HG03139 (cell line): ENCODE results near the gene ADAMTS2.

Experiments used
- ATAC-seq: cut with Tn5 transposase; IDR thresholded peaks from one replicate; pipeline ENCODE4 v1.9.1; 2021; ENCODE audit not compliant: unreplicated experiment

Gene ADAMTS2

DNA sequence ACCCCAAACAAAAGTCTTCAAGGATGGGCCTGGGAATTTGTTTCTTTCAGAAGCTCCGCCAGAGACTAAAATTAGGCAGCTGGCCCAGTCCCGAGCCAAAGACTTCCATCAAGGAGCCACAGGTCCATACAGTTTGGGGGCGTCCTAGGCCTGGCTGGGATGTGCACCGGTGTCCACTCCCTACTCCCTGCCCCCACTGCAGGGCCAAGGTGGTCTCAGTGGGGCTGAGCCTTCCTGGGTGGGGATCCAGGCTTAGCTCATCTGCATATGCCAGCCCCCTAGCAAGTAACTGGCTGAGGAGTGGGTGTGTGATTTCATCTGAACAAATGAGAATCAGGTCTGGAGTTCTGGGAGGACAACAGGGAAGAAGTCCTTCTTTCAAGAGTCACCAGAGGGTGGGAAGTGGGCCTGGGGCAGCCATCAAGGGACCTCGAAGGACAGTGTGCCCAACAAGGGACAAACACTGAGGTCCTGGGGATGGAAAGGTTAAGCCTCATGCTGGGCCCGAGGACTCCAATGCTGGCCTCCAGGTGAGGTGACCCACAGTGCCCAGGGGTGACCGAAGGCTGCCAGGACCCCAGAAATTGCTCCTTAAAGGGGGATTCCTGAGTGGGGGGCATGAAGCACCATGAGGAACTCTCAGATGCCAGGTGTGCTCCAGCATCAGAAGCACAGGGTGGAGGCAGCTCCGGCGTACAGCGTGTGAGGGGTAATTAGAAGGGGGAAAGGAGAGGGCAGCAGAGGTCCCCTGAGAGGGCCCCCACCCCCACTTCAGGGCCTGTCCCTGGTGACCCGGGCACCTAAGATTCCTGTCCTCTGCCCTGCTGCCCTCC is 193.8 kb downstream of the ADAMTS2 start:
- ATAC-seq, result no peak

DNA sequence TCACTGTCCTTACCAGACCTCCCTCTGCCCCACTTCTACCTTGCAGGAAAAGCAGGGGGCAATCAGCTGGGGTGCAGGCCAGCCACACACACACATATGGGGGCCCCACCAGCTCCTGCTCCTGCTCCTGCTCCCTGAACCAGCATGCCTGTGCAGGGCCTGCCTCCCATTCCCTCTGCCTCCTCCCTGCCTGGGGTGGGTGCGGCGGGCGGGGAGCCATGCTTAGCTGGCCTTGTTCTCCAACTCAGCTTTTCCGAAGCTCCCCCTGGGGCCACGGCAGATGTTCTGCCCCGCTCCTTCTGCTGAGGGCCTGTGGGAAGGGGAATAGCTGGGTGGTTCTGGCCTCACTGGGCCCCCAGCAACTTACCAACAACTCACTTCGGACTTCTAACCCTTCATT is 195.2 kb downstream of the ADAMTS2 start:
- ATAC-seq, result no peak

DNA sequence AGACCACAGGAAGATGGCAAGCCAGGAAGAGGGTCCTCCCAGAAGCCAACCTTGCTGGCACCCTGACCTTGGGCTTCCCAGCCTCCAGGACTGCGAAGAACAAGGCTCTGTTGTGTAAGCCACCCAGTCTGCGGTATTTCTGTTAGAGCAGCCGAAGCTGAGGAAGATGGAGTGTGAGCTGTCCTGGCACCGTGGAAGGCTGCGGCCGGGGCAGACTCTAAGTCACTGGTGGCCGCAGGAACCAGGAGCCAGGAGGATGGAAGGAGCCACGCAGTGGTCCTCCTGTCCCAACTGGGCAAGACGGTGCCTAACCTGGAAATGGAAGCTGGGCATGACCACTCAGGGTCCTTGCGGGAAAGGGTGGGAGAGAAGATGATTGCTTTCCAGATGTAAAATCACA is 196.0 kb downstream of the ADAMTS2 start:
- no peak for ATAC-seq

DNA sequence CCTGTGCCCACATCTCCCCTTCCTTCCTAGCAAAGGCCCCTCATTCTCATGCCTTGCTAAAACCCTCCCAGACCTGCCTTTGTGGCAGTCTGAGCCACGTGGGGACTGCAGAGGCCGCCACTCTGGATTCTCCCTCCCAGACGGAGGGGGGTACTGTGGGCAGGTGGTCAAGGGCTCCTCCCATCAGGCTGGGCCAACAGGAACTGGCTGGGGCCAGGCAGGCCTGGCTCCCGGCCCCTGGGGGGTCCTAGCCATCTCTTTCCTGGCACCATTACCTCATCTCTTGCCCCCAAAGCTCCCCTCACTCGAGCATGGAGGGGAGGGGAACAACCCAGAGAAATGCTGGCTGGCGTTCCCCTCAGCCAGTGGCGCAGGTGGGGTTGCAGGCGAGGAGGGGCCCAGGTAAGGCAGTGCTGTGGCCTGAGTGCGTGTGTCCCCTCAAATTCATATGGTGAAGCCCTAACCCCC is 196.5 kb downstream of the ADAMTS2 start:
- no peak for ATAC-seq

DNA sequence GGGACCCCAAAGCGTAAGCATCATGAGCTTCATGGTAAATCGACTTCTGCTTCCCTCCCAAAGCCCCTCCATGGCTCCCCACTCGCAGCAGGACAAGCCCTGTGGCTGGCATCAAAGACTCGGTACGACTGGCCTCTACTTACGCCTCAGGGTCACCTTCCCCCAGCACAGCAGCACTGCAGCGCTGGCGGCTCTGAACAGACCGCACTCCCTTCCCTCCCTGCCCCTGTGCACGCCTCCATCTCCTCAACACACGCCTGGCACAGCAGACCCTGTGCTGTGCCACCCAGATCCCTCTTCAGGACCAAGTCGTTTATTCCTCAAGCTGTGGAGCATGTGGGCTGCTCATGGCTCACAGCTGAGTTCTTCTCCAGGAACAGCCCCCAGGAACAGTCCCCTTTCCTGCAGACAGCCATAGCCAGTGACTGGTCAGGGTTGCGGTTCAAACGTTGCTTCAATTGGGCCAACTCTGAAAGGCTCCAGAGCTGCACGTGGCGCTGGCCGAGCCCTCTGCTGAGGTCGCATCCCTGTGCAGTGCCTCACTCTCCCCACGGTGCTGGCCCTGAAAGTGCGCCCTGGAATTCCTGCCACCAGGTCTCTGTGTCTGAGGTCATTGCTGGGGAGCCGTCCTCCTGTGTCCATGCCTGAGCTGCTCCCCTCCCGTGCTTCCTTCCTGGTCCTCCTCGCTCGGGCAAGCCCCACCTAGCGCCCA is 197.1 kb downstream of the ADAMTS2 start:
- ATAC-seq, result no peak

DNA sequence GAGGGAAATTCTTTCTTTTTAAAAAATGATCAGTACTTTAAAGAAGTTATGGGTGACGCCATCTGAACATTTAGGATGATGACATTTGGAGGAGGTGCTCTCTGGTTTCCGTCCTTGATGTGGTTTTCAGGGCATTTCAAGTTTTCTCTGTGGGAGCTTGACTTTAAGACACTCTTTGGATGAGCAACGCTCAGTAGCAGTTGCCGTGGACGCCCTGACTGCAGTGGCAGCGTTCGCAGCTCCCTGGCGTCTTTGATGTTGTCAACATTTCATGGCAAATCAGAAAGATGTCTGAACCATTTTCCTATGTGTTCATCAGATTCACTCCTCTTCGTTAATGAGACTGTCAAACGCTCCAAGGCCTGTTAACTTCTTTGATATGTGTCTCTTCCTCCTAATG is 199.0 kb downstream of the ADAMTS2 start:
- no peak for ATAC-seq

DNA sequence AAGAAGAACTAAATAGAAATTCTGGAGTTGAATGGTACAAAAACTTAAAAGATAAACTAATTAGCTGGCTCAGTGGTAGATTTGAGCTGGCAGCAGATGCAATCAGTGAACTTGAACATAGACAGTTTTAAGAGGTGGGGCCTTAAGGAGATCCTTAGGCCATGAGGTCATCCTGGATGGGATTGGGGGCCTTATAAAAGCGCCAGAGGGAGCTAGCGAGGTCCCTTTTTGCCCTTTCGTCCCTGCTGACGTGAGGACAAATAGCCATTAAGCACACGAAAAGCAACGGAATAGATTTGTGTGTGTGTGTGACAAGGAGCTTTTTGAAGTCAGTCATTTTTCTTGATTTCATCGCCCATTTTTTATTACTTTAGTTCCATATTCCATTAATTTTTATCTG is 201.8 kb downstream of the ADAMTS2 start:
- no peak for ATAC-seq

DNA sequence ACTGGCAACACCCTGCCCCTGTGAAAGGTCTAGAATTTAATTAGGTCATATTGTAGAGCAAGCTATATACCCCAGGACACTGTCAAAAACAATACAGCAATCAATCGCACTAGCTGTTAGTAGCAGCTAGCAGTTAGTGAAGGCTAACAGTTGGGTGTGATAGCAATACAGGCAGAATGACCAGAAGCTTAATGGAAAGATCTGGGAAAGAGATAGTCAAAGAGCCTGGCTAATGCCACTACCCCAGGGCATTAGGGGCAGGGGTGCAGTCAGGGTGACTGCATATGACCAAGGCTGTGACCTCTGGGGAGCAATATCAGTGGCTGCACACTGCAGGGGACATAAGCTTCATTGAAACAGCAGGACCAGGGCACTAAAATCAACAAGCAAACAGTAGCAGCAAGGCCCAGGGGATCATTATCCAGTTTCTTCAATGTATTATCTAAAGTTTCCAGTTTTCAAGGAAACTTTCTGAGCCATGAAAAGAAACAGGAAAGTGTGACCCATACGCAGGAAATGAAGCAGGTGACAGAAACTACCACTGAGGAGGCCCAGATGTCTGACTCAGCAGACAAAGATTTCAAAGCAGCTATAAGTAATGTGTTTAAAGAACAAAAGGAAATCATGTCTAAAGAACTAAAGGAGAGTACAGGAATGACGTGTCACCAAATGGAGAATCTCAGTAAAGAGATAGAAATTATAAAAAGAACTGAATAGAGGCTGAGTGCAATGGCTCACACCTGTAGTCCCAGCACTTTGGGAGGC is 202.6 kb downstream of the ADAMTS2 start:
- ATAC-seq, result no peak

DNA sequence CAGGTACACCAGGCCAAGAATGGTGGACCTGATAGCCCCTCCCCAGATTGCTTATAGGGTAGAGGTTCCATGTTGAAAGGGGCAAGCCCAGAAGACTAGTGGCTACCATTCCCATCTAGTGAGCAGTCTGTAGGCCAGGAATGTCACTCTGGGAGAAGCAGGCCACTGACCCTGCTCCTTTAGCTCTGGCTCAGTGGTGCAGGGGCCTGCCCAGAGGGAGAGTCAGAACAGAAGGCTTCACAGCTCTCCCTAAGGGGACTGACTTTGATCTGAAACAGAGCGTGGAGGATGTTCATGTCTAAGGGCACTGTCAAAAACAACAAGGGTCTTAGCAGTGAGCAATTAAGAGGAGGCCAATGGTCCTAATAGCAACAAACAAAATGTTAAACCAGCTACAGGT is 203.4 kb downstream of the ADAMTS2 start:
- no peak for ATAC-seq

DNA sequence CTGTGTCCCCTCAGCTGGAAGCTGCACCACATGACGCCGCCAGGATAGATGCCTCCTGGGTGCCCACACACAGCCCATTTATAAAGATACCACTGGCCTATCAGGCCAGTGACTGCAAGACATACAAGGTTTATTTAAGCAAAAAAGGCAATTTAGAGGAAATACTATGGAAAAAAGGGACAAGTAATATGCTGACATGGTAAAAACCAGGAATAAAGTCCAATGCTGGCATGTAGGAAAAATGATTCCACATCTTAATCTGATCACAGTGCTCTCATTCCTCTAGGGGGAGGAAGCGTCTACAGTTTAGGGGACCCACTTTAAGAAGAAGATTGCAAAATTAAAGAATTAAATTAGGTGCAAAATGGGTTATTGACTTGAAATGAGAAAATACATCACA is 205.0 kb downstream of the ADAMTS2 start:
- no peak for ATAC-seq

DNA sequence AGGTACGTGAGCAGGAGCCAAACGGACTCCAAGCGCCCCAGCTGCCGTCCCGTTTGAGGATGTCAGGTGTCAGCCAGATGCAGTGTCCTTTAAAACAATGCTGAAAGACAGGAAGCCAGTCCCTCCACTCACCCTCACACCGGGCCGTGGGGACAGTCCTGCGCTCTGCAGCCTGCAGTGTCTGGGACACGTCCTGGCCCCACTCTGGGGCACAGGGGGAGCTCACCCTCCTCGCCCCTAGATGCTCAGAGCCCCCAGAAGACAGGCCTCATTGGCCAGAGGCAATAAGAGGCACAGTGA is 205.4 kb downstream of the ADAMTS2 start:
- no peak for ATAC-seq

DNA sequence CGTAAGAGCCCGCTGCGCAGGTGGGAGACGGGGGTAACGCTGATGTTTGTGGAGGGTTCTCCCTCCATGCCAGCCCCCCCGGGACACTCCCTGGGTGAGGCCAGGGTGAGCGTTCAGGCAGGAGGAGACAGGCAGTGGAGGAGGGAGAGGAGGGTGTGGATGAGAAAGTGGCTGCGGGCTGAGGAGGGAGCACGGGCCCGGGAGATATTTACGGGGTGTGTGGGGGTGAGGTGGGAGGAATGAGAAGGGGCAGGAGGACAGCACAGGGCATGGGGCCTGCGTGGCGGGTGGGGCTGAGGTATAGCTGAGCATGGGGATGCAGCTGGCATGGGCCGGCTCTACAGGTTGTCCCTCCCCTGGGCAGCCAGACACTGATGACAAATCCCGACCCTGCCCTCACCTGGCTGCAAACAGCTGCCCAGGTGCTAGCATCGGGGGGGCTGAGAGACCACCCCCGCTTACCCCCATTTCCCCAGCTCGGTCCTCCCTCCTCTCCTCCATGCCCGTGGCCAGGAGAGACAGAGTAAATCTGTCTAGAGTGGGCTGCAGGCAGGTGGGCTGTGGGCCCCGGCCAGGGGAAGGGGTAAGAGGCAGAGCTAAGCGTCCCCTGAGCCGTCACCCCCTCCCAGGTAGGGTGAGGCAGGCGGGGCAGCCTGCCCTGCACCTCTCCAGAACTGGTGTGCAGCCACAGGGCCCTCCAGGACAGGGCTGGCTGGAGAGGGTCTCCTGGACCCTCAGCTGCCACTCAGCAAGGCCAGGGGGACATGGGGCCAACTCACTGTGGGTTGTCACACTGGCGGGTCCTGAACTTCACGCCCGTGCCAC is 205.9 kb downstream of the ADAMTS2 start:
- no peak for ATAC-seq

DNA sequence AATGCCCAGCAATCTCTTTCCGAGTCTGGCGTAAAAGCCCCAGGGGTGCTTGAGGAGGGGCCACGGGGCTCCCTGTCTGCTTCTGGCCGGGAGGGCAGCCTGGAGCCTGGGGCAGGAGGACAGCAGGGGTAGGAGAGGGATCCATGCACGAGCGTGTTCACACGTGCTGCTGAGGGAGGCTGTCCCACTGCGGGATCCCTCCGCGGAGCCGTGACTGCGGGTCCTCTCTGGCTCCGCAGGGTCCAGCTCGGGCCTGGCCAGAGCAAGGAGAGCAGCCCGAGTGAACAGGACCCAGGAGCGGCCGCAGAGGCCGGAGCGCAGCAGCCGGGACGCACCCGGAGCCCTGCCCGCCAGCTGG is 206.7 kb downstream of the ADAMTS2 start:
- no peak for ATAC-seq

DNA sequence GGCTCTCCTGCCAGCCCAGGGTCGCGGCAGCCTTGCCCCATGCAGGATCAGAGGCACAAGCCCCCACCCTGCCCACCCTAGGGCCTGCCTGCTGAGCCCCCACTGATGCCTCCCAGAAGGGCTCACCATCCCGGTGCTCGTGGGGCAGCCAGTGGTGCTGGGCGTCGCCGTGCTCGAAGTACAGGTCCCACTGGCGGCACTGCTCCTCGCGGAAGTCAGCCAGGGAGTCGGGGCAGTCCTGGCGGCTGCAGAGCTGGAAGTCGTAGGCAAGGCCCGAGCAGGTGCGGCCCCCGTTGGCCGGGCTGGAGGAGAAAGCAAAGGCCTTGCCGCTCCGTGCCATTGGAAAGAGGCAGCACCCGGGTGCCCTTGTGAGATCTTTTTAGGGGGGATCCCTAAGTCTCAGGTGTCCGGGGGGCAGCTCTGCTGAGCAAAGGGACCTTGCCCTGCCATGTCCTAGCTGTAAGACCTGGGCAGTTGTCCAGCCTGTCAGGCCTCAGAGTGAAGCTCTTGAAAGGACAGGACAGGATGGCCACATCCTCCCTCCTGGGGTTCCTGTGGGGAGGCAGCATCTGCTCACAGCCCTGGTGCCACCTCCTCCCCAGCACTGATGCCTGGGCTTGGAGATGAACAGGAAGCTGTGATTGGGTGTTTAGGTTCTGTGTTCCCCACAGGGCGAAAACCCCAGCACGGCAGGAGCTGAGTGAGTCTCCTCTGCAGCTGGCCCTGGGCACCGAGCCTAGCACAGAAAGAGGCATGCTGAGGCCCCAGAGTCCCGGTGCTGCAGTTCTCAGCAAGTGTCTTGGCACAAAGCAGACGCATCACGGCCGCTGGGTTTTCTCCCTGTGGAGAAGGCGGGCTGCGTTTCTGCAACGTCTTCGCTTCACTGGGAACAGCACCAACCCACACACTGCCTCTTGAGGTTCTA is 207.4 kb downstream of the ADAMTS2 start:
- ATAC-seq, result no peak

DNA sequence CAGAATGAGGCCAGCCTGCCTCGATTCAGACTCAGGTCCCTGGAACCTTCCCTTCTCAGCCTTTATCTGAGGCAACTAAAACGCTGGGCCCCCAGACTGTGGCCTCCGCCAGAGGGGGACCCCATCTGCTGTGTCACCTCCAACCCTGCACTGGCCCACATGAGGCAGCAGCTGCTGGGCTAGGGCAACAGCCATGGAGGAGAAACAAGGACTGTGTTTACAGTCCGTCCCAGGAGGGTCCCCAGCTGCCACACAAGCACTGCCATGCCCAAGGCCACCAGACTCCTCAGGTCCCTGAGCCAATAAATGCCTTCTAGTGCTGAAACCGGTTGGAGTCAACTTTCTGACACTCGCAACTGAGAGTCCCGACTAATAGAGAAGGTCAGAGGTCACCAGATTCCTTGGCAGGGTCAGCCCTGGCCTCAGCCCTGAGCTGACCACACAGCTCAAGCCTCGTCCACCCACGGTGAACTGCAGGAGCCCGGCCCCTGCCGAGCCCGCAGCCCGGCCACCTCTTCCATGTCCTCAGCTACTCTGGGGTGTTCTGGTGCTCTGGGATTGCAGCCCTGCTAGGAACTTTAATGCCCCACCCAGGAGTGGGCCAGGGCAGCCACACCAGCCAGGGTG is 208.1 kb downstream of the ADAMTS2 start:
- ATAC-seq, result no peak

DNA sequence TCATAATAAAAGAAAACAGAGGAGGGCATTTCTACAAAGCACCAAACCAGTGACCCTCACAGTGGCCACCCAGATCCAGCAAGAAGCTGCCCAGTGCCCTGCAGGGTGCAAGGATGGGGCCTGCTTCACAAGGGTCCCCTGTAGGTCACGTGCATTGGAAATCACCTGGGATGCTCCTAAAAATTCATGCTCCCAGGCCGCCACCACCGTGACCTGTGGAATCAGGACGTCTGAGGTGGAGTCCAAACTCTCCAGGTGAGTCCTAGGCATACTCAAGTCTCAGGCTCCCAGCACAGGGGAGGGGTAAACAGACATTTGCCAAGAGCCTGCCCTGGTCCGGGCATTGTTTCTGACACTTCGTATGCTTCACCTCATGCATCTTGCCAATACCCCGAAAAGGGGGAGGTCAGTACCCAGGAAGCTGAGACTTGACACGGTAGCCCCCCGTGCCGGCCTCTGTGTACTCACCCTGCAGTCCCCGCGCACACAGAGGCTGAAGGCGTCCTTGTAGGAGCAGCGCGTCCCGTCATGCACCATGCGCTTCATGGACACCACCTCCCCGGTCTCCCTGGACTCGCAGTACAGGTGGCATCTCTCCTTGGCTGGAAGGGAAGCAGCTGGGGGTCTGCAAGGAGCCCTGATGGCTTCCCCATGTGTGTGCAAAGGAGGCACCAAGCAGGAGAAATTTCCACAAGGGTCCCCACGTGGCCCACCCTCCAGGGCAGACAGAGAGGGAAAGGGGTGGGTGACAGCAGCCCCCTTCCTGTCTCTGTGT is 209.6 kb downstream of the ADAMTS2 start:
- no peak for ATAC-seq

DNA sequence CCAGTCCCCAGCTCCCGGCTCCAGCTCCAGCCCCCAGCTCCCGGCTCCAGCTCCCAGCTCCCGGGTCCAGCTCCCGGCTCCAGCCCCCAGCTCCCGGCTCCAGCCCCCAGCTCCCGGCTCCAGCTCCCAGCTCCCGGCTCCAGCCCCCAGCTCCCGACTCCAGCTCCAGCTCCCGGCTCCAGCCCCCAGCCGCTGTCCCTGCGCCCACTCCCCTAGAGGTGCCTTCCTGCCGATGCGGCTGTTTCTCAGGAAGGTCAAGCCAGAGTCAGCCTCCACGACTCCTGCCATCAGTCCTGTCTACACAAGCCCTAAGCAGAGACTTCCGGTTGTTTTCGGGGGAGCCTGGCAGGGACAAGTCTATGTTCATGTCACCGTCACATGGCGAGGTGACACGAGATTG is 210.3 kb downstream of the ADAMTS2 start:
- no peak for ATAC-seq

DNA sequence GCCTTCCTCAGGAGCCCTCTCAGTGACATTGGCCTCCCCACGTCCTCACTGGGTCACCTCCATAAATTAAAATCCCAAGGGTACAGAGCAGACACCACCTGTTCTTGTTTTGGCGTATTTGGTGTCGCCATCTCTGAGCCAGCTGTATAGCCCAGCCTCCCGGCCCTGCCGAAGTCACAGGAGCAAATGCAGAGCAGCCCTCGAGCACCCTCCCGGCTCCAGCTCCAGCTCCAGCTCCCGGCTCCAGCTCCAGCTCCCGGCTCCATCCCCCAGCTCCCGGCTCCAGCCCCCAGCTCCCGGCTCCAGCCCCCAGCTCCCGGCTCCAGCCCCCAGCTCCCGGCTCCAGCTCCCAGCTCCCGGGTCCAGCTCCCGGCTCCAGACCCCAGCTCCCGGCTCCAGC is 210.8 kb downstream of the ADAMTS2 start:
- no peak for ATAC-seq
